ENCODE results near the gene LUC7L2. TPM values are rescaled to one million over a fixed set of nuclear protein-coding genes. Genes with fewer than 3 reads are reported as not detected.
A peak's percentile ranks its signal among the peaks of the same experiment; 100 is the strongest.

LUC7L2 gene
- total and polyA plus RNA-seq, 9 of the 15 experiments (the other 6 are each of a cell fraction or from before 2014, with no cell fraction given), result 56.1 to 207 (median 141) TPM

DNA sequence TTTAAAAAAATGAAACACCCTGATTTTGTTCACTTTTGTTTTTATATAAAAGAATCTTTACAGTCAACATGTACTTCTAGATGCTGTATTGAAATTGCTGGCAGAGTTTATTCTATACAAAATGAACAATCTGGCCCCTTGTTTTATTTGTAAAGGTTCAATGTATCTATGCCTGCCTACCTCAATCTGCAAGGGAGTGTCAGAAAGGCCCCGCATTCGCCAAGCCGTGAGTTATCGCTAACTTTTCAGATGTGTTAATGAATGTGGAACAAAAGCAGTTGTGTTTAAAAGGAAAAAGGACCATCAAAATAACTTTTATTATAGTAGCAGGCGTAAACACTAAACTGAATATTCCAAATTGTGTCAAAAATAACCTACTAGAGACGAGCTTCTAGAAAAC is 14.6 kb downstream of the LUC7L2 start:
- intact Hi-C loops (cut with micrococcal nuclease), result no loop called here
- no peak for ATAC-seq
- POLR2A ChIA-PET, result interaction anchor here (0.7 to 2.2 kb wide), 7 partner anchors 8 to 607 kb away, joined by 3 to 7 read pairs (median 4); no protein-coding TSS in a partner anchor

More for the DNA sequence above, 14.6 kb downstream of the LUC7L2 start:
- CTCF ChIA-PET (ENCODE audit: low intra/inter-chr PET ratio), result no interaction called here
- in situ Hi-C loops (cut with MboI), result loop anchor here (25.0 kb wide), 1 partner anchor 1412 kb away; no protein-coding TSS in a partner anchor
- peaks cover 91% of the 10 kb centered on the region for H3K79me2 ChIP-seq (ENCODE audit: control insufficient read depth, insufficient read depth, low read length)
- H3K9me3 ChIP-seq (replicated peaks; ENCODE audit: control insufficient read depth, insufficient read depth, low read depth, low read length), result no peaks in the 10 kb centered on the region
- no peaks in the 10 kb centered on the region for H3K27me3 ChIP-seq (ENCODE audit: control insufficient read depth in 2 of 2, insufficient read depth in 2 of 2, low read length in 2 of 2)
- H4K20me1 ChIP-seq (replicated peaks; ENCODE audit: control insufficient read depth, insufficient read depth, low read length), result peaks cover 11% of the 10 kb centered on the region
- H3K27ac ChIP-seq (ENCODE audit: extremely low read depth, low read depth, low read length), result no peak overlapping the region
- peaks cover 4% of the 10 kb centered on the region for H3K9me1 ChIP-seq (ENCODE audit: control insufficient read depth, insufficient read depth, low read length)
- no TSS peak for BruUV-seq (replicated peaks)
- no peak for TF ChIP-seq ILF3 (IDR thresholded peaks at IDR 0.05; ENCODE audit: borderline replicate concordance)
- no peak for TF ChIP-seq TRIM28 (IDR thresholded peaks at IDR 0.05)
- TF ChIP-seq ZBTB33 (CRISPR knock-in tag; IDR thresholded peaks at IDR 0.05), result peak; percentile 12; the same call in 1 of the 2 replicates
- TF ChIP-seq HDAC2 (IDR thresholded peaks at IDR 0.05), result no peak
- TF ChIP-seq LEF1 (IDR thresholded peaks at IDR 0.05), result no peak
- TF ChIP-seq, protein P1, sequence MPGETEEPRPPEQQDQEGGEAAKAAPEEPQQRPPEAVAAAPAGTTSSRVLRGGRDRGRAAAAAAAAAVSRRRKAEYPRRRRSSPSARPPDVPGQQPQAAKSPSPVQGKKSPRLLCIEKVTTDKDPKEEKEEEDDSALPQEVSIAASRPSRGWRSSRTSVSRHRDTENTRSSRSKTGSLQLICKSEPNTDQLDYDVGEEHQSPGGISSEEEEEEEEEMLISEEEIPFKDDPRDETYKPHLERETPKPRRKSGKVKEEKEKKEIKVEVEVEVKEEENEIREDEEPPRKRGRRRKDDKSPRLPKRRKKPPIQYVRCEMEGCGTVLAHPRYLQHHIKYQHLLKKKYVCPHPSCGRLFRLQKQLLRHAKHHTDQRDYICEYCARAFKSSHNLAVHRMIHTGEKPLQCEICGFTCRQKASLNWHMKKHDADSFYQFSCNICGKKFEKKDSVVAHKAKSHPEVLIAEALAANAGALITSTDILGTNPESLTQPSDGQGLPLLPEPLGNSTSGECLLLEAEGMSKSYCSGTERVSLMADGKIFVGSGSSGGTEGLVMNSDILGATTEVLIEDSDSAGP (CRISPR knock-in tag; IDR thresholded peaks at IDR 0.05), result no peak
- TF ChIP-seq SNRNP70 (optimal IDR thresholded peaks at IDR 0.05; ENCODE audit: low read depth, low read length), result no peak
- TF ChIP-seq, protein P2, sequence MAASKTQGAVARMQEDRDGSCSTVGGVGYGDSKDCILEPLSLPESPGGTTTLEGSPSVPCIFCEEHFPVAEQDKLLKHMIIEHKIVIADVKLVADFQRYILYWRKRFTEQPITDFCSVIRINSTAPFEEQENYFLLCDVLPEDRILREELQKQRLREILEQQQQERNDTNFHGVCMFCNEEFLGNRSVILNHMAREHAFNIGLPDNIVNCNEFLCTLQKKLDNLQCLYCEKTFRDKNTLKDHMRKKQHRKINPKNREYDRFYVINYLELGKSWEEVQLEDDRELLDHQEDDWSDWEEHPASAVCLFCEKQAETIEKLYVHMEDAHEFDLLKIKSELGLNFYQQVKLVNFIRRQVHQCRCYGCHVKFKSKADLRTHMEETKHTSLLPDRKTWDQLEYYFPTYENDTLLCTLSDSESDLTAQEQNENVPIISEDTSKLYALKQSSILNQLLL (CRISPR knock-in tag; IDR thresholded peaks at IDR 0.05; ENCODE audit: borderline replicate concordance), result peak; percentile 49; the same call in 1 of the 2 replicates
- TF ChIP-seq HDGF (IDR thresholded peaks at IDR 0.05), result no peak
- TF ChIP-seq, protein P3, sequence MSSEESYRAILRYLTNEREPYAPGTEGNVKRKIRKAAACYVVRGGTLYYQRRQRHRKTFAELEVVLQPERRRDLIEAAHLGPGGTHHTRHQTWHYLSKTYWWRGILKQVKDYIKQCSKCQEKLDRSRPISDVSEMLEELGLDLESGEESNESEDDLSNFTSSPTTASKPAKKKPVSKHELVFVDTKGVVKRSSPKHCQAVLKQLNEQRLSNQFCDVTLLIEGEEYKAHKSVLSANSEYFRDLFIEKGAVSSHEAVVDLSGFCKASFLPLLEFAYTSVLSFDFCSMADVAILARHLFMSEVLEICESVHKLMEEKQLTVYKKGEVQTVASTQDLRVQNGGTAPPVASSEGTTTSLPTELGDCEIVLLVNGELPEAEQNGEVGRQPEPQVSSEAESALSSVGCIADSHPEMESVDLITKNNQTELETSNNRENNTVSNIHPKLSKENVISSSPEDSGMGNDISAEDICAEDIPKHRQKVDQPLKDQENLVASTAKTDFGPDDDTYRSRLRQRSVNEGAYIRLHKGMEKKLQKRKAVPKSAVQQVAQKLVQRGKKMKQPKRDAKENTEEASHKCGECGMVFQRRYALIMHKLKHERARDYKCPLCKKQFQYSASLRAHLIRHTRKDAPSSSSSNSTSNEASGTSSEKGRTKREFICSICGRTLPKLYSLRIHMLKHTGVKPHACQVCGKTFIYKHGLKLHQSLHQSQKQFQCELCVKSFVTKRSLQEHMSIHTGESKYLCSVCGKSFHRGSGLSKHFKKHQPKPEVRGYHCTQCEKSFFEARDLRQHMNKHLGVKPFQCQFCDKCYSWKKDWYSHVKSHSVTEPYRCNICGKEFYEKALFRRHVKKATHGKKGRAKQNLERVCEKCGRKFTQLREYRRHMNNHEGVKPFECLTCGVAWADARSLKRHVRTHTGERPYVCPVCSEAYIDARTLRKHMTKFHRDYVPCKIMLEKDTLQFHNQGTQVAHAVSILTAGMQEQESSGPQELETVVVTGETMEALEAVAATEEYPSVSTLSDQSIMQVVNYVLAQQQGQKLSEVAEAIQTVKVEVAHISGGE (CRISPR knock-in tag; IDR thresholded peaks at IDR 0.05), result peak in 1 of 3 experiments; percentile 30; a peak in 1 of 6 replicates
- no peak for TF ChIP-seq CTBP1 (IDR thresholded peaks at IDR 0.05; ENCODE audit: borderline replicate concordance)
- no peak overlapping the region for H2AFZ ChIP-seq (ENCODE audit: low read depth, low read length)
- DNase-seq (ENCODE audit: extremely low read depth in 1 of 4, low spot score in 3 of 4), result no peak
- no peak overlapping the region for H3K4me3 ChIP-seq
- peaks cover 0 to 14% of the 10 kb centered on the region in 2 experiments; a peak in 2 of 5 replicates for H3K4me1 ChIP-seq (replicated peaks in 1 of 2; ENCODE audit: control insufficient read depth in 2 of 2, insufficient read depth in 2 of 2, low read length in 2 of 2)
- no peak for FAIRE-seq
- peaks cover 89% of the 10 kb centered on the region for H3K36me3 ChIP-seq (ENCODE audit: control insufficient read depth, insufficient read depth, low read length)
- H3K4me2 ChIP-seq (ENCODE audit: insufficient read depth, low read length), result no peak overlapping the region
- WGBS (ENCODE audit: insufficient coverage, low coverage, missing lambda C conversion rate), result 97% methylated on average over 6 of the region's 6 CpGs
- no peak overlapping the region for H3K9ac ChIP-seq (ENCODE audit: insufficient read depth in 1 of 2, low read depth in 2 of 2, low read length in 2 of 2)
